Ectodermal cell (in vitro differentiated cells): ENCODE measurements around the gene RNF125.
A peak's percentile ranks its signal among the peaks of the same experiment; 100 is the strongest.
"Not testable (repeated sequence)": the region's sequence is repeated elsewhere in the genome, so short reads cannot be mapped to it uniquely, and the experiment has no call there.

Source experiments
- H3K27ac ChIP-seq: 2 replicates; pipeline ENCODE4 v1.7.0; 2013; ENCODE audit warnings: mild to moderate bottlenecking, low read depth, low read length; ENCODE audit not compliant: insufficient read depth, poor library complexity, severe bottlenecking
- H3K27me3 ChIP-seq: 2 replicates; pipeline ENCODE4 v1.7.0; 2013; ENCODE audit warnings: mild to moderate bottlenecking, low read length; ENCODE audit not compliant: insufficient read depth, control insufficient read depth, poor library complexity, severe bottlenecking
- H3K36me3 ChIP-seq: one replicate; pipeline ENCODE4 v1.7.0; 2013; ENCODE audit warnings: low read length; ENCODE audit not compliant: control insufficient read depth, insufficient read depth
- H3K4me1 ChIP-seq: one replicate; pipeline ENCODE4 v1.7.0; 2013; ENCODE audit warnings: low read length; ENCODE audit not compliant: control insufficient read depth, insufficient read depth
- H3K4me3 ChIP-seq: 2 replicates; pipeline ENCODE4 v1.7.0; 2013; ENCODE audit warnings: low read depth, low read length, control low read depth; ENCODE audit not compliant: insufficient read depth
- H3K9me3 ChIP-seq: 2 replicates; pipeline ENCODE4 v1.7.0; 2013; ENCODE audit warnings: mild to moderate bottlenecking, low read length, moderate library complexity; ENCODE audit not compliant: control insufficient read depth
- WGBS, 2 experiments: methylation state at CpG; one replicate each; pipeline ENCODE4 v1.1.7; 2013; ENCODE audit warnings: missing lambda C conversion rate in 2 of 2; 5-methylcytosine and 5-hydroxymethylcytosine counted together

The RNF125 gene

GRCh38 chr18:31990823-31991222, 27.8 kb upstream of the RNF125 start:
- Histone ChIP-seq H3K4me3 (no peak overlapping the region), H3K36me3 (no peaks in the 10 kb centered on the region), H3K27me3 (no peaks in the 10 kb centered on the region), H3K9me3 (no peaks in the 10 kb centered on the region), H3K4me1 (no peaks in the 10 kb centered on the region), H3K27ac (no peak overlapping the region)
- 91 to 97% methylated on average over 2 of the region's 2 CpGs for WGBS, 2 experiments

- H3K27me3 ChIP-seq = no peaks in the 10 kb centered on the region
- no peak overlapping the region for H3K4me3 ChIP-seq
- no peaks in the 10 kb centered on the region for H3K36me3 ChIP-seq
- WGBS, 2 experiments = 93% methylated on average over 7 of the region's 7 CpGs
- no peaks in the 10 kb centered on the region for H3K4me1 ChIP-seq
- no peak overlapping the region for H3K27ac ChIP-seq
- H3K9me3 ChIP-seq = no peaks in the 10 kb centered on the region
These were observed 22.6 kb upstream of the RNF125 start for GRCh38 chr18:31996007-31996406.

- WGBS, 2 experiments = 85 to 93% methylated on average over 4 to 5 of the region's 5 CpGs
These were observed 19.7 kb upstream of the RNF125 start for GRCh38 chr18:31998880-31999412.

GRCh38 chr18:32001141-32001540, 17.5 kb upstream of the RNF125 start:
- H3K27me3 ChIP-seq, H3K9me3 ChIP-seq, H3K4me1 ChIP-seq, H3K36me3 ChIP-seq, H3K4me3 ChIP-seq, H3K27ac ChIP-seq: not testable (repeated sequence)
- 94% methylated on average over 7 of the region's 7 CpGs for WGBS, 2 experiments

More at GRCh38 chr18:31998880-31999412, 19.7 kb upstream of the RNF125 start:
- Histone ChIP-seq H3K4me1 (no peaks in the 10 kb centered on the region), H3K27ac (no peak overlapping the region), H3K36me3 (no peaks in the 10 kb centered on the region), H3K4me3 (no peak overlapping the region), H3K9me3 (no peaks in the 10 kb centered on the region), H3K27me3 (no peaks in the 10 kb centered on the region)

GRCh38 chr18:32003822-32004221, 14.8 kb upstream of the RNF125 start:
- 88 to 98% methylated on average over 2 of the region's 2 CpGs for WGBS, 2 experiments
- H3K27me3 ChIP-seq, H3K4me3 ChIP-seq, H3K27ac ChIP-seq, H3K9me3 ChIP-seq, H3K36me3 ChIP-seq, H3K4me1 ChIP-seq: not testable (repeated sequence)

GRCh38 chr18:32010124-32010721, 8.4 kb upstream of the RNF125 start:
- Histone ChIP-seq H3K4me3 (no peak overlapping the region), H3K4me1 (no peaks in the 10 kb centered on the region), H3K36me3 (no peaks in the 10 kb centered on the region), H3K27me3 (no peaks in the 10 kb centered on the region), H3K27ac (no peak overlapping the region), H3K9me3 (no peaks in the 10 kb centered on the region)
- WGBS, 2 experiments = 76 to 81% methylated on average over 4 to 5 of the region's 5 CpGs

- no peak overlapping the region for H3K27ac ChIP-seq
- no peaks in the 10 kb centered on the region for H3K4me1 ChIP-seq
- 80 to 84% methylated on average over 1 to 3 of the region's 3 CpGs for WGBS, 2 experiments
- H3K4me3 ChIP-seq = no peak overlapping the region
- no peaks in the 10 kb centered on the region for H3K36me3 ChIP-seq
- no peaks in the 10 kb centered on the region for H3K9me3 ChIP-seq
- no peaks in the 10 kb centered on the region for H3K27me3 ChIP-seq
These were observed 7.4 kb upstream of the RNF125 start for GRCh38 chr18:32011193-32011592.

- H3K36me3 ChIP-seq = no peaks in the 10 kb centered on the region
- H3K9me3 ChIP-seq = no peaks in the 10 kb centered on the region
- WGBS, 2 experiments = 4 to 5% methylated on average over 31 of the region's 31 CpGs
- peaks cover 18% of the 10 kb centered on the region for H3K27me3 ChIP-seq
- peak overlapping the region; percentile 66 for H3K4me3 ChIP-seq
- no peaks in the 10 kb centered on the region for H3K4me1 ChIP-seq
- no peak overlapping the region for H3K27ac ChIP-seq
These were observed 775 bp downstream of the RNF125 start for GRCh38 chr18:32019251-32019948.

- 77 to 80% methylated on average over 14 of the region's 14 CpGs for WGBS, 2 experiments
These were observed 1.5 kb downstream of the RNF125 start for GRCh38 chr18:32019949-32020625.

More at GRCh38 chr18:32019949-32020625, 1.5 kb downstream of the RNF125 start:
- Histone ChIP-seq H3K4me3 (peak overlapping the region; percentile 66), H3K27me3 (peaks cover 18% of the 10 kb centered on the region)
- not testable (repeated sequence) for H3K9me3 ChIP-seq, H3K4me1 ChIP-seq, H3K27ac ChIP-seq, H3K36me3 ChIP-seq
